ENCODE measurements around the gene CLEC16A.

Gene CLEC16A

GRCh38 chr16:11084484-11084875, 140.1 kb downstream of the CLEC16A start:
- DNase-seq (ENCODE audit: low read depth): no peak

GRCh38 chr16:11084876-11085485, 140.6 kb downstream of the CLEC16A start:
- DNase-seq (ENCODE audit: low read depth): no peak

DNA sequence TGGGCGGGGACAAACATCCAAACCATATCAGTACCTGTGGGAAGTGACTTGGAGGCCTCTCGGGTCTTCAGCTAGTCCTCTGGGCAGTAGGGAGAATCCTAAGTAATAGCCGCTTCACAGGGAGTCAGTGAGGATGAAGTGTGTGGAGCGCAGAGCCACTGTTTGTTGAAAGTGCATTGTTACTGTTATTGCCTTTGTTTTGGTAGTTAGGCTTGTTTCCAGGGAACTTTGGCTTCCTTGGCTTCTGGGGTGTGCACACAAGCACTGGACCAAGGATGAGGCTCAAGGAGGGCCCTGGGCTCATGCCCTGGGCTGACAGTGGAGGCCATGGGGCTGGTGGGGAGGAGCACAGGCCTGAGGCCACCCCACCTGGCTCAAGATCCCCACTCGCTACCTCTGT, 141.6 kb downstream of the CLEC16A start:
- DNase-seq (ENCODE audit: low read depth): no peak

- DNase-seq (ENCODE audit: low read depth): no peak
Observed at GRCh38 chr16:11087691-11088073, 143.3 kb downstream of the CLEC16A start.

DNA sequence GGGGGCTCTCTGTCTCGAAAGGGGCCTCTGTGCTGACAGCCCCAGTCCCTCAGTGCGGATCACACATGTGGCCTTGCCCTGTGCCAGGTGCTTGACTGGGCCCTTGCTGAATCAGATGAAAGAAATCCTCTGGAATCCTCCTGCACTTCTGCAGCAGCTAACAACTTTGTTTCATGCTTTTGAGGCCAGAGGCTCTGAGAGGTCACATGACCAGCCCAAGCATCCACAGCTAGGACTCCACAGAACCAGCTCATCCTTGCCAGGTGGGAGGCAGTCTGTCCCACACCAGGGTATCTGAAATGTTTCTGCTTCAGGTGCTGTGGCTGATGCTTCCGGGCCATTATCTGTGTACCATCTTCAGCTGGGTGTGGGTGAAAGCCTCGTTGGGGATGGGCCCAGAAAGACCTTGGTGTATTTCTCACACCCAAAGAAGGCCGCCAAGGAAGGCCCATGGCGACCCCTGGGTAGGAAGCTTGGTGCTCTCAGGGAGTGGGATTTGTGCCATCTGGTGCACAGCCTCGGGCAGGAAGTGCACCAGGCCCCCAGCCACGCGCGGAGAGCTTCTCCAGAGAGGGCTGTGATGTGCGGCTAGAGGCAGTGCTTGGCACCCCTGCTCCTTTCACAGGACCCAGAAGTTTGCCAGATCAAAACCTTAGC, 143.8 kb downstream of the CLEC16A start:
- DNase-seq (ENCODE audit: low read depth): no peak

DNA sequence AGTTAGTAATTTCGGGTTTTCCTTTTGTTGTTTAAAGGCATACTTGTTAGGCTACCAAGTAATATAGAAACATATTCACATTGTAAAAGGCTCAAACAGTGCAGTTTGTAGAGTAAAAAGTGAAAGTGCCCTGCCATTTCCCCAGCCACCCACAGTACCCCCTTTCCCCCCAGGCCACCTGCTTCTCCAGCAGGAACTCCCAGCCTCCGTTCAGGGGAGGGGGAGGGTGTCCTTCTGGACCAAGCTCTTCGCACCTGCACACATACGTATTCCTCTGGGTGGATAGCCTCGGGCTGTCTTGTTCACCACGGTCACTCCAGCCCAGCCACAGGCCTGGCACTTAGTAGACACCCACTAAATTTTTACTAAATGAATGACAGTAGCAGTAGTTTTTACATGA, 144.5 kb downstream of the CLEC16A start:
- DNase-seq (ENCODE audit: low read depth): no peak

- no peak for DNase-seq (ENCODE audit: low read depth)
Observed at GRCh38 chr16:11089504-11090124, 145.2 kb downstream of the CLEC16A start.

DNA sequence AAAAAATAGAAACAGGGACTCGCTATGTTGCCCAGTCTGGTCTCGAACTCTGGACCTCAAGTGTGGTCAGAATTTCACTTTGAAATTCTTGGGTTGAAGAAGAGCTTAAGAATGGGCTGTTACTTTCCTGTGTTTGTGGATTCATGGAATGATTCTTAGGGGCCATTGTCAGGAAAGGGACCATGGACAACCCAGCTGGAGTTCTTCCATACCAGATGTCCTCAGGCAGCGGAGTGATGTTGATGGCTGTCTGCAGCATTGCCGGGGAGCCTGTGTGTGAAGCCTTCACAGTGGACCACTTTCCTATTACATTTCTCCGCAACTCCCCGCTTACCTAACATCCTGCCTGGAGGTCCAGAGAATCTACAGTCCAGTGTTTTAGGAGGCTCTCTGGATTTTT, 145.9 kb downstream of the CLEC16A start:
- no peak for DNase-seq (ENCODE audit: low read depth)

DNA sequence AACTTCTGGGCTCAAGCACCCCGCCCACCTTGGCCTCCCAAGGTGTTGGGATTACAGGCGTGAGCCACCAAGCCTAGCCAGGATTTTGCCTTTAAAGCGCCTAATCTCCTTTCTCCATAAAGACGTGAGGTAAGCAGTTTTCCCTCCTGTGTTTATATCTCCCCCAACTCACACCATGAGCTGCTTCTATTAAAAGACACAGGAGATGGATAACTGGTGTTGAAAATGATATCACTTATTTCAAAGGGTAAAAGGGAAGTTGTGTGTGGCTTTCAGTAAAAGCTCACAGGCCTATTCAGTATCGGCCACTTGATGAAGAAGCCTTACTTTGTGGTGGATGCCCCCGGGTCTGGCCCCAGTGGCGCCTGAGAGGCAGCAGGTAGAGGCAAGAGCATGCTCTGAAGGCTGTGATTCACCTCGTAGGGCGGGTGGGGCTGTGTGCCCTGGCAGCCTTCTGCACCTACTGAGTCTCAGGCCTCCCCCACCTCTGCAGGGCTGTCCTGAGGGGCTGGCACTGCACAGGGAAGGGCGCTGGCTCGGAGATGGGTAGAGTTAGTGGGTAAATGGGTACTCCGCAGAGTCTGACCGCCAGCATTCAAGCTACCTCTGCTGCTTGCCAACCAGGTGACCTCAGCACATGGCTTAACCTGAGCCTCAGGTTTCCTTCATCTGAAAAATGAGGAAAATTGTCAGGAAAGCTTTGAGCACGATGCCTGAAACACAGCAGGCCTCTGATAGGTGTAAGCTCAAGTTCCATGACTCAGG, 146.8 kb downstream of the CLEC16A start:
- DNase-seq (ENCODE audit: low read depth): no peak

- no peak for DNase-seq (ENCODE audit: low read depth)
Observed at GRCh38 chr16:11092788-11093571, 148.6 kb downstream of the CLEC16A start.

DNA sequence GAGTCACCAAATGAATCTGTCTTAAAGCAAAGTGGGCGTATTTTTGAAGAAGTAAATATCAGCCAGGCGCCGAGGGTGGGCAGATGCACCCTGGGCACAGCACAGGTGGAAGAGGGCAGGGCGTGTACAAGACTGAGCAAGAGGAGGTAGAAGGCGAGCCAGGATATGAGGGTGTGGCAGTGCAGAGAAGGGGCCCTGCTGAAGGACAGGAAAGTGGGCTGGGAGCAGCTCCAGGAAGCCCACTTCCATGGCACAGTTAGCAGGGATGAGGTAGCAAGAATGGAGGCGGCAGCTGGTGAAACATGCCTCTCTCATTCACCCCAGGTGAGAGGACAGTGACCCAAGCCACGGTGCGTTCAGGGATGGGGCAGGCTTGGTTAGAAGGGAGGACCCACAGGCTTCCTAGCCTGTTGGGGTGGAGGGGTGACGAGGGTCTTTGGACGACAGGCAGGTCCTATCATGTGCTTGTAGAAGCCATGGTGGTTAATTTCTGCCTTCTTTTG, 149.3 kb downstream of the CLEC16A start:
- no peak for DNase-seq (ENCODE audit: low read depth)

DNA sequence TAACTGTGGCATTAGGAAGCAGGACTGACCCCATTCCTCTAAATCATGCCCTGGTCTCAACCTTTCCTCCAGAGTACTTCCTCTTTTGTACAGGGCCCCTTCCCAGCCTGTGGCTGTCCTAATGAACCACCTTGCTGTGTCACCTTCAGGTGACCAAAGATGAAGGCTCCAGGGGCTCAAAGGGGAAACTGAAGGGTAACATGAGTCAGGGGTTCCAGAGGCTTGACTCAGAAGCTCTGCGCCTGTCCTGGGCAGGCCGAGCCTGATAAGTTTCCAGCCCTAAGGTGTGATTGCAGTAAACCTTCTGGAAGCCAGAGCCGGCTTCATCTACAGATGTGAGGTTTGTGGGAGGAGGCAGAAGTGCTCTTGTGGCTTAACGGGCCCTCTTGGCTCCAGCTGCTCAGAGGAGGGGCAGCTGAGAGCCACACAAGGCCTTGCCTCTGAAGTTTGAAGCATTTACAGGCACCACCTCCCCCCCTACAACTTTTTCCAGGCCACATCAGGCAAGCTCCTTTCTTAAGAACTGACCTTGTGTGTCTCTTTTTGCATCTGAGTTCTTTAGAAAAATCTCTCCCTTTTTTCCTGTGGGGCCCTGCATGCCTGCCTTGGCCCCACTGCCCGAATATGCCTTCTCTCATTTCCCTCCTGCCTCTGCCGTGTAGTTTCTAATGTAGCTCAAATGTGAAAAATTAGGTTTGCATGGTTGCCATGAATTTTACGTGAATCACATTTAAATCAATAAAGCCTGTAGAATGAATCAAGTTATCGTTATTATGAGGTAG, 149.9 kb downstream of the CLEC16A start:
- DNase-seq (ENCODE audit: low read depth): no peak

- no peak for DNase-seq (ENCODE audit: low read depth)
Observed at GRCh38 chr16:11094857-11095565, 150.6 kb downstream of the CLEC16A start.

DNA sequence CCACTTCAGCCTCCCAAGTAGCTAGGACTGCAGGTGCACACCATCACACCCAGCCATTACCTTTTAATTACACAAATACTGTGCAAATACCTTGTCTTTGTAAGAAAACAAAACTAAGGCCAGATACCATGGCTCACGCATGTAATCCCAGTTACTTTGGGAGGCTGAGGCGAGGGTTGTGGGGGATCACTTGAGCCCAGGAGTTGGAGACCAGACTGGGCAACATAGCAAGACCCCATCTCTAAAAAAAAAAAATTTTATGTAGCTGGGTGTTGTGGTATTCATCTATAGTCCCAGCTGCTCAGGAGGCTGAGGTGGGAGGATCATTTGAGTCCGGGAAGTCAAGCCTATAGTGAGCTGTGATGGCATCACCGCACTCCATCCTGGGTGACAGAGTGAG, 151.6 kb downstream of the CLEC16A start:
- DNase-seq (ENCODE audit: low read depth): no peak

GRCh38 chr16:11097094-11097786, 152.9 kb downstream of the CLEC16A start:
- DNase-seq (ENCODE audit: low read depth): no peak

DNA sequence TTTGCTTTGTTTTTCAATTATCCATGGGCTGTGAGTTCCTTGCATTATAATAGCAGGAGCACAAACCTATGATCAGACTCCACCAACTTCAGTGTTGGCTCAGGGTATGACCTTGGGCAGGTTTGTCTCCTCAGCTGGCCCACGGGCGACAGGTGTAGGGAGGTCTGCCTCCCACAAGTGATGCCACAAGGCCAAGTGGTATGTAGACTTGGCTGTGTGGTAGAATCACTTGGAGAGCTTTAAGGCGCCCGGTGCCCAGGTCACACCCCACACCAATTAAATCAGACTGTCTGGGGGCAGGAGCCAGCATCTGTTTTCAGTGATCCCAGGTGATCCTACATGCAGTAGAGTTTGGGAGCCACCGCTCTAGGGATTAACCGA, 153.4 kb downstream of the CLEC16A start:
- no peak for DNase-seq (ENCODE audit: low read depth)

GRCh38 chr16:11098601-11099390, 154.4 kb downstream of the CLEC16A start:
- DNase-seq (ENCODE audit: low read depth): no peak

GRCh38 chr16:11099672-11100205, 155.4 kb downstream of the CLEC16A start:
- DNase-seq (ENCODE audit: low read depth): no peak

- no peak for DNase-seq (ENCODE audit: low read depth)
Observed at GRCh38 chr16:11100239-11100750, 155.9 kb downstream of the CLEC16A start.
